Fibroblast of peridontal ligament (primary cell): Measurements from ENCODE around the gene IGFBP2.

Experiments used
- DNase-seq: peaks from one replicate; pipeline ENCODE4 v3.0.0-alpha.2; 2010; ENCODE audit errors: extremely low read depth

Gene IGFBP2

GRCh38 chr2:216615298-216616082 lies 17.7 kb upstream of the IGFBP2 start:
- no peak for DNase-seq

GRCh38 chr2:216616083-216616678 lies 17.0 kb upstream of the IGFBP2 start:
- DNase-seq: no peak

- DNase-seq: no peak
These were observed 15.9 kb upstream of the IGFBP2 start for GRCh38 chr2:216617159-216617815.

GRCh38 chr2:216618785-216619184 lies 14.4 kb upstream of the IGFBP2 start:
- no peak for DNase-seq

GRCh38 chr2:216619411-216620393 lies 13.5 kb upstream of the IGFBP2 start:
- DNase-seq: peak; percentile 50

GRCh38 chr2:216620786-216621185 lies 12.4 kb upstream of the IGFBP2 start:
- DNase-seq: no peak

- no peak for DNase-seq
These were observed 11.9 kb upstream of the IGFBP2 start for GRCh38 chr2:216621292-216621691.

GRCh38 chr2:216622526-216622925 lies 10.7 kb upstream of the IGFBP2 start:
- DNase-seq: no peak

- DNase-seq: no peak
These were observed 9.0 kb upstream of the IGFBP2 start for GRCh38 chr2:216624251-216624650.

- no peak for DNase-seq
These were observed 6.9 kb upstream of the IGFBP2 start for GRCh38 chr2:216626168-216626874.

GRCh38 chr2:216626875-216627245 lies 6.4 kb upstream of the IGFBP2 start:
- DNase-seq: no peak

GRCh38 chr2:216629784-216630183 lies 3.4 kb upstream of the IGFBP2 start:
- DNase-seq: no peak

GRCh38 chr2:216632346-216632951 lies 771 bp upstream of the IGFBP2 start:
- DNase-seq: no peak

GRCh38 chr2:216633616-216634369 lies 573 bp downstream of the IGFBP2 start:
- DNase-seq: no peak

- no peak for DNase-seq
These were observed 1.3 kb downstream of the IGFBP2 start for GRCh38 chr2:216634370-216635148.

- no peak for DNase-seq
These were observed 2.0 kb downstream of the IGFBP2 start for GRCh38 chr2:216635171-216635570.

GRCh38 chr2:216635701-216636550 lies 2.7 kb downstream of the IGFBP2 start:
- DNase-seq: no peak
